Activated CD4-positive, alpha-beta memory T cell treated with anti-CD3 and anti-CD28 coated beads for 36 hours (primary cell): ENCODE data around the gene DOHH. TPM values are rescaled to one million over a fixed set of nuclear protein-coding genes. Genes with fewer than 3 reads are reported as not detected.
"Not testable (repeated sequence)": the region's sequence is repeated elsewhere in the genome, so short reads cannot be mapped to it uniquely, and the experiment has no call there.

ENCODE experiments used
- CTCF ChIA-PET: fragments of 350-600 bp; sonication (Branson Sonifier 250); formaldehyde crosslinking; loops from one replicate; lab custom pipeline; 2021; ENCODE audit warnings: antibody characterized with exemption, inconsistent platforms; lab: Charles Lee
- POLR2A ChIA-PET: fragments of 350-600 bp; sonication (Branson Sonifier 250); formaldehyde crosslinking; loops from one replicate; lab custom pipeline; 2021; ENCODE audit warnings: antibody characterized with exemption; lab: Charles Lee
- DNase-seq: peaks from one replicate; pipeline ENCODE4 v3.0.0-alpha.2; 2020
- H3K27ac Mint-ChIP-seq: one replicate; pipeline ENCODE4 v1.8.0; 2021; ENCODE audit warnings: mixed read lengths
- H3K27me3 Mint-ChIP-seq: one replicate; pipeline ENCODE4 v1.8.0; 2021; ENCODE audit warnings: mixed read lengths
- H3K36me3 Mint-ChIP-seq: one replicate; pipeline ENCODE4 v1.8.0; 2021; ENCODE audit warnings: mixed read lengths
- H3K4me1 Mint-ChIP-seq: one replicate; pipeline ENCODE4 v1.8.0; 2021; ENCODE audit warnings: low read depth, mixed read lengths
- H3K4me3 Mint-ChIP-seq: one replicate; pipeline ENCODE4 v1.8.0; 2021; ENCODE audit warnings: mild to moderate bottlenecking, mixed read lengths
- H3K9me3 Mint-ChIP-seq: one replicate; pipeline ENCODE4 v1.8.0; 2021; ENCODE audit warnings: mixed read lengths
- intact Hi-C: fragments of 100-400 bp; cut with micrococcal nuclease; formaldehyde crosslinking; loops from one replicate; pipeline ENCODE4 v1.15.1; 2023
- total RNA-seq, 2 experiments: library from RNA; stranded (reverse); gene quantifications; one replicate each; pipeline ENCODE4 v1.2.3, GENCODE V29; 2021

DOHH gene
- total RNA-seq, 2 experiments from 2014 or later = 15.0 to 17.0 TPM

GRCh38 chr19:3446657-3447056 lies 53.8 kb downstream of the DOHH start:
- POLR2A ChIA-PET, H3K4me3 Mint-ChIP-seq, intact Hi-C loops, H3K4me1 Mint-ChIP-seq, H3K27ac Mint-ChIP-seq, H3K36me3 Mint-ChIP-seq, H3K9me3 Mint-ChIP-seq, DNase-seq, H3K27me3 Mint-ChIP-seq: not testable (repeated sequence)
- CTCF ChIA-PET = interaction anchor here (0.9 kb wide), 1 partner anchor 18 kb away, joined by 3 read pairs; no protein-coding TSS in a partner anchor

- no peaks in the 10 kb centered on the region for H3K27me3 Mint-ChIP-seq
- ChIA-PET POLR2A (no interaction called here), CTCF (no interaction called here)
- H3K27ac Mint-ChIP-seq = no peak overlapping the region
- H3K36me3 Mint-ChIP-seq = no peaks in the 10 kb centered on the region
- H3K4me1 Mint-ChIP-seq = no peaks in the 10 kb centered on the region
- no peak overlapping the region for H3K4me3 Mint-ChIP-seq
- intact Hi-C loops = no loop called here
- no peaks in the 10 kb centered on the region for H3K9me3 Mint-ChIP-seq
- no peak for DNase-seq
These were observed 55.7 kb downstream of the DOHH start for GRCh38 chr19:3444695-3445234.

- no peak for DNase-seq
- Mint-ChIP-seq H3K27me3 (no peaks in the 10 kb centered on the region), H3K4me3 (no peak overlapping the region), H3K4me1 (no peaks in the 10 kb centered on the region), H3K36me3 (no peaks in the 10 kb centered on the region), H3K9me3 (no peaks in the 10 kb centered on the region), H3K27ac (no peak overlapping the region)
- ChIA-PET POLR2A (no interaction called here), CTCF (no interaction called here)
- intact Hi-C loops = no loop called here
These were observed 56.4 kb downstream of the DOHH start for GRCh38 chr19:3443840-3444694.

DNA sequence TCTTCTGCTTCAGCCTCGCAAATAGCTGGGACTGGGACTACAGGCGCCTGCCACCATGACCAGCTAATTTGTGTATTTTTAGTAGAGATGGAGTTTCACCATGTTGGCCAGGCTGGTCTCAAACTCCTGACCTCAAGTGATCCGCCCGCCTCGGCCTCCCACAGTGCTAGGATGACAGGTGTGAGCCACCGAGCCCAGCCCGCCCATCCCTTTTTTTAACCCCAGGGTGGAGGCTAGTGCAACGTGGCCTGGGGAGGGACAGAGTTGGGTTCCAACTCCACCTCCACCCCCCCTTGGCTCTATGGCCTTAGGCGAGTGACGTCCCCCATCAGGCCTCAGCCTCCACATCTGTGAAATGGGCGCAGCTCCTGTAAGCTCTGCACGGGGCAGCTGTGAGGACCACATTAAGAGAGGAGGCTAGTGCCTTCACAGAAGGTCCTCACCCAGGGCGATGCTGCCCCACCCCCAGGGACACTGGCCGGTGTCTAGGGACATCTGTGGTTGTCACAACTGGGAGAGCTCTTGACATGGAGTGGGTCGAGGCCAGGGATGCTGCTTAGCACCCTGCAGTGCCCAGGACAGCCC lies 57.9 kb downstream of the DOHH start:
- H3K36me3 Mint-ChIP-seq = no peaks in the 10 kb centered on the region
- H3K9me3 Mint-ChIP-seq = no peaks in the 10 kb centered on the region
- ChIA-PET POLR2A (no interaction called here), CTCF (interaction anchor here (1.1 to 1.6 kb wide), 2 partner anchors 11 to 13 kb away, joined by 3 to 4 read pairs; no protein-coding TSS in a partner anchor)
- H3K27ac Mint-ChIP-seq = no peak overlapping the region
- H3K4me3 Mint-ChIP-seq = no peak overlapping the region
- no peaks in the 10 kb centered on the region for H3K27me3 Mint-ChIP-seq
- intact Hi-C loops = no loop called here
- H3K4me1 Mint-ChIP-seq = no peaks in the 10 kb centered on the region
- no peak for DNase-seq

- intact Hi-C loops = no loop called here
- H3K4me3 Mint-ChIP-seq = no peak overlapping the region
- POLR2A ChIA-PET = no interaction called here
These were observed 58.5 kb downstream of the DOHH start for GRCh38 chr19:3441986-3442329.

DNA sequence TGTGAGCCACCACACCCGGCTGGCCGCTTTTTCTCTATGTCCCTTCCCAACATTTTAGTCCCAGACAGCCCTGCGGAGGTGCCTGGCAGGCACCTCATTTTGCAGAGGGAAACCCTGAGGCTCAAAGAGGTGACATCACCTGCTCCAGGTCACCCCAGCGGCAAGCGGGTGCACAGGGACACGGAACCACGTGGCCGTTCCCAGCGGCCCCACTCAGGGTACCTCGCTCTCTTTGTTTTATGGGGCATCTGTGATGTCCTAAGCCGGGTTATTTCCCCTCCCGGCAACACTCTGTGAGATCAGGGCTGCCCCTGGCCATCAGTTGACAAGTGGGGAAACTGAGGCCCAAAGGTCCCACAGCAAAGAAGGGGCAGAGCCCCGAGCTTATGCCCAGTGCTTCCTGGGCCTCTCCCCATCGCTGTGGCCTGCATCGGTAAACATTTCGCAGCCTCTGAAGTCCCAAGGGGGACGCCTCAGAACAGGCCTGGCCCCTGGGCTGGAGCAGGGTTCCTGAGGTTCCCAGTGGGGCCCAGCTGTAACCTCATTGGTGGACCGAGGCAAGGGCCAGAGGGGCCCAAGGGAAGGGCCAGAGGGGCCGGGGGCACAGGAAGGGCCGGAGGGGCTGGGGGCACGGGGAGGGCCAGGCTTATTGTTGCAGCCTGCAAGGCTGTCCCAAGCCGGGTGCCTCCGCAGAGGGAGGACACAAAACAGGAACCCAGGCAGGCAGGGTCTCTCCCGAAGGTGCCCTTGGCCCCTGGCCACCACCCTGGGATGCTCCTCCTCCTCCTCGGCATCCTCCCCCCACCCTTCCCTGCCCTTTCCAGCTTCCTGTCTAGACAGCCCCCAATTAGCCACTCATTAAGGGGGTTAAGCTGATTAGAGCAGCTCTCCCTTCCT lies 59.1 kb downstream of the DOHH start:
- intact Hi-C loops = no loop called here
- POLR2A ChIA-PET = no interaction called here
- DNase-seq = no peak

More at GRCh38 chr19:3441986-3442329, 58.5 kb downstream of the DOHH start:
- DNase-seq = no peak
- Mint-ChIP-seq H3K9me3 (no peaks in the 10 kb centered on the region), H3K27me3 (no peaks in the 10 kb centered on the region), H3K4me1 (no peaks in the 10 kb centered on the region), H3K27ac (no peak overlapping the region), H3K36me3 (no peaks in the 10 kb centered on the region)
- CTCF ChIA-PET = interaction anchor here (1.6 to 2.1 kb wide), 2 partner anchors 11 to 12 kb away, joined by 3 to 8 read pairs; no protein-coding TSS in a partner anchor

More for the DNA sequence above, 59.1 kb downstream of the DOHH start:
- Mint-ChIP-seq H3K27me3 (no peaks in the 10 kb centered on the region), H3K36me3 (peaks cover 1% of the 10 kb centered on the region), H3K9me3 (no peaks in the 10 kb centered on the region), H3K27ac (no peak overlapping the region), H3K4me1 (no peaks in the 10 kb centered on the region), H3K4me3 (no peak overlapping the region)
- CTCF ChIA-PET = interaction anchor here (1.4 to 2.1 kb wide), 4 partner anchors 10 to 53 kb away, joined by 3 to 8 read pairs (median 3); no protein-coding TSS in a partner anchor

Other genes with a start within 250 kb of the DOHH start
- gene NFIC, start 134.1 kb downstream of the DOHH start, total RNA-seq = 10 to 100 TPM; 19.7 to 19.9 TPM
- not detected for gene SMIM24, start 20.1 kb downstream of the DOHH start, total RNA-seq
- not detected for gene SMIM44, start 17.2 kb downstream of the DOHH start, total RNA-seq
- 10 to 100 TPM; 43.5 to 46.9 TPM for gene FZR1, start 5.6 kb upstream of the DOHH start, total RNA-seq
- gene TEKTIP1, start 38.5 kb upstream of the DOHH start, total RNA-seq = 1 to 10 TPM; 1.1 to 1.8 TPM
- gene MFSD12, start 56.9 kb upstream of the DOHH start, total RNA-seq = 10 to 100 TPM; 50.6 to 54.2 TPM
- gene HMG20B, start 72.3 kb upstream of the DOHH start, total RNA-seq = 10 to 100 TPM; 68.1 to 78.5 TPM
- gene GIPC3, start 84.8 kb upstream of the DOHH start, total RNA-seq = under 1 TPM; 0.19 to 0.26 TPM
- under 1 TPM; 0.31 to 0.36 TPM for gene TBXA2R, start 106.2 kb upstream of the DOHH start, total RNA-seq
- 10 to 100 TPM; 25.2 to 27.2 TPM for gene CACTIN, start 126.1 kb upstream of the DOHH start, total RNA-seq
- 10 to 100 TPM; 14.7 to 15.7 TPM for gene PIP5K1C, start 199.8 kb upstream of the DOHH start, total RNA-seq
- 1 to 10 TPM; 3.1 to 3.7 TPM for gene TJP3, start 207.7 kb upstream of the DOHH start, total RNA-seq